SH-SY5Y (cell line): ENCODE data around the gene GDF7.

Source experiments
- GATA2 ChIP-seq: IDR thresholded peaks from 2 replicates; pipeline ENCODE4 v1.6.1; 2011; ENCODE audit warnings: mild to moderate bottlenecking, low read depth, low read length
- GATA3 ChIP-seq: IDR thresholded peaks from 2 replicates; pipeline ENCODE4 v1.6.1; 2011; ENCODE audit warnings: low read depth, mild to moderate bottlenecking, low read length, moderate library complexity

Gene GDF7

GRCh38 chr2:20666304-20667150 lies at the start of gene GDF7:
Gene GDF7, plus strand, starts transcription at chr2:20667144. Its CDS starts 96 bp downstream, at chr2:20667240.
- TF ChIP-seq GATA3 (no peak), GATA2 (no peak)

GRCh38 chr2:20617892-20618467 lies 49.0 kb upstream of the GDF7 start:
- TF ChIP-seq GATA3 (no peak), GATA2 (no peak)

- no peak for TF ChIP-seq GATA2
- TF ChIP-seq GATA3, result no peak
Observed at GRCh38 chr2:20618468-20618885, 48.5 kb upstream of the GDF7 start.

DNA sequence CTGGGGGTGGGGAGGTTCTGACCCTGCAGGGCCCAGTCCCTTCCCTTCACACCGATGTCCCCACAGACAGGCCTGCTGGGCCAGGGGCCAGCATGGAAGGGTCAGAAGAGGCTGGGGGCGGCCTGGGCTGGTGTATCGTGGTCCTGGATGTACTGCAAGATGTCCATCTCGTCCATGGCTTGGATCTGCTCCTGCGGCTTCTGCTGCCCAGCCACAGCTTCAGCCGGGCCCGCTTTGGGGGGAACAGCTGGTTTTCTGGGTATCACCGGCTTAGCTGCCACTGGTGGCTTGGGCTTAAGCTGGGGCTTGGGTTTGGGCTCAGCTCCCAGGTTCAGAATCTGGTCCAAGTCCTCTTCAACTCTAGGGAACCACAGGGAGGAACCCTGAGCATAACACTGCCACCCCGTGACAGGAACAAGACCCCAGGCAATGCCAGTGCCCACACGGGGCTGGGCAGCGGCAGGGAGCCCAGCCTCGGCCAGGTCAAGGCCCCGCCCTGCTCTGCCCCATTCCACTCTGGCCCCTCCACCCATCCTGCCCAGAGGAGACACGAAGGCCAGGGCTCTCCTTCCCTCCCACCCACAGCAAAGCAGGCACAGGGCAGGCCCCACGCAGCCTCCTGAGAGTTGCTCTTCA lies 47.9 kb upstream of the GDF7 start:
- TF ChIP-seq GATA2 (no peak), GATA3 (no peak)

- TF ChIP-seq GATA3 (no peak), GATA2 (no peak)
Observed at GRCh38 chr2:20619624-20620024, 47.3 kb upstream of the GDF7 start.

- no peak for TF ChIP-seq GATA2
- TF ChIP-seq GATA3, result no peak
Observed at GRCh38 chr2:20620271-20620681, 46.7 kb upstream of the GDF7 start.

DNA sequence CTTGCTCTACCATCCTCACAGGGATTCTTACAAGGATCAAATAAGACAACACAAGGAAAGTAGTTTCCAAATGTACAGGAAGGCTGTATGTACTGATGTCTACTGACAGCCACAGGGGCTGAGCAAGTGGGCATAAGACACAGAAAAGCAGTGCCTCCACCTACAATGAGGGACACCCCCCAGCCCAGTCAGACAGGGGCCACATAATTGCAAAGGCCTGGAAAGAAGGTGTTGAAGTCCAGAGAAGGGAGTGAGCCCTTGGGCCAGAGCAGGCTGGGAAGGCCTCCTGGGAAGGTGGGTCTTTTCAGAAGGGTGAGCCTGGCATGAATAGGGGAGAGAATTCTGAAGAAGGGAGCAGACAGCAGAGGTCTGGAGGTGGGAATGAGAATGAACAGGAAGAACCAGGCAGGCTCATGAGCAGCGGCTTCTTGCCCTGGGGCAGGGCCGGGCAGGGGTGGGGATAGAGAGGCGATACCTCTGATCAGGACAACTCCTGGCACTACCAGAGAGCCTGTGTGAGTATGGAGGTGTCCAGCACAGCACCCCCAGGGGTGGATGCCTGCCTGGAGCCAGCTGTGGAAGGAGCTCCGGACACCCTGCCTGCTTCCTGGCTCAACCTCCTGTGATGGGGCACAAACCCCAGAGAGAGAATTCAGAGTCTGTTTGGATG lies 46.1 kb upstream of the GDF7 start:
- TF ChIP-seq GATA2 (no peak), GATA3 (no peak)

GRCh38 chr2:20621366-20622295 lies 45.3 kb upstream of the GDF7 start:
- no peak for TF ChIP-seq GATA3
- TF ChIP-seq GATA2, result no peak

- TF ChIP-seq GATA2 (no peak), GATA3 (no peak)
Observed at GRCh38 chr2:20622296-20622686, 44.7 kb upstream of the GDF7 start.

- no peak for TF ChIP-seq GATA2
- no peak for TF ChIP-seq GATA3
Observed at GRCh38 chr2:20622731-20623130, 44.2 kb upstream of the GDF7 start.

DNA sequence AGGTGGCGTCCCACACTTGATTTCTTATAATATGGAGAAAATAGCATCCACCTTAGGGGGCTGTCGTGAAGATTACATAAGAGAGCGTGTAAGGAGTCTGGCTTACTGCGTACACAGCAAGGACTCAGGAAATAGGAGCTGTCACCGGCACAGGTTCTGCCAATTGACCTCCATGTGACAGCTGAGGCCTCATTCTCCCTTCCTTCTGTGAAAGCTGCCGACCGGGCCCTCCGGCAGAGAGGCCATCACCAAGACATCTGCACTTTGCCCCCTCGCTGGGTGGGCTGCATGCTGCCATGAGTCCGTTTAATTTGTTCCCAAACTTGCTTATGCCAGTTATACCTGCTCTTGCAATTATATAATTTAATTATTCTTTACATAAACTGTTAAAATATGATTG lies 43.7 kb upstream of the GDF7 start:
- TF ChIP-seq GATA2 (no peak), GATA3 (no peak)

DNA sequence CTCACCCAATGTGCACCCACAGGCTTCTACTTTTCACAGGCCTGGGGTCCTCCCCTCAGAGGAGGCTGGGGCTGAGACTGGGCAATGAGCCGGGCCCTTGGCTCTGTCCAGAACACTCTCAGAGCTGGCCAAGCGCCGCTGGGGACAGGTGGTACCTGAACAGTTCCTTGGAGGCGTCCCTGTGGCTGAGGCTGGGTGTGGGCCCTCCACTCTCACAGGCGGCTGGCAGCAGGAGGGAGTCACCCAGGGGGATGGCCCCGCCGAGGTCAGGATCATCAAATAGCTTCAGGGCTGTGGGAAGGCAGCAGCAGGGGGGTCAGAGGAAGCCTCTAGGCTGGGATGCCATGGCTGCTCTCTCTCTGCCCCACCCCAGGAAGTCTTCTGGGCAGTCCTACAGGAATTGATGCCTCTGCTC lies 43.2 kb upstream of the GDF7 start:
- TF ChIP-seq GATA2 (no peak), GATA3 (no peak)
